Omental fat pad (tissue), 4 donors: ENCODE results near the gene OR52E4. TPM values are rescaled to one million over a fixed set of nuclear protein-coding genes. Genes with fewer than 3 reads are reported as not detected.

Experiments used
- total RNA-seq, 4 donors: library from RNA; depleted of rRNA; stranded (reverse); fragments of >200 nt; gene quantifications; one replicate each; pipeline ENCODE4 v1.1.0, GENCODE V29; 2016

OR52E4 gene
- total RNA-seq, 4 donors from 2014 or later = not detected

Other genes starting within 250 kb of the OR52E4 start
- gene TRIM5, start 195.6 kb upstream of the OR52E4 start, total RNA-seq = 10 to 100 TPM; 18.0 to 24.4 (median 21.1) TPM
- 100 to 1,000 TPM in 1 of 4 donors, 10 to 100 TPM in 3; 22.3 to 163 (median 55.7) TPM for gene TRIM22, start 190.8 kb upstream of the OR52E4 start, total RNA-seq
- gene OR56B1, start 144.2 kb upstream of the OR52E4 start, total RNA-seq = under 1 TPM in 1 of 4 donors, not detected in 3; 0.47 TPM
- under 1 TPM in 1 of 4 donors, not detected in 3; 0.72 TPM for gene OR52N4, start 126.4 kb upstream of the OR52E4 start, total RNA-seq
- 10 to 100 TPM in 1 of 4 donors, not detected in 3; 11.9 TPM for gene OR52N5, start 97.3 kb upstream of the OR52E4 start, total RNA-seq
- 10 to 100 TPM in 1 of 4 donors, 1 to 10 TPM in 1, under 1 TPM in 1, not detected in 1; 0.46 to 13.9 (median 2.4) TPM for gene OR52N1, start 89.4 kb upstream of the OR52E4 start, total RNA-seq
- gene OR52N2, start 71.7 kb upstream of the OR52E4 start, total RNA-seq = not detected
- gene OR52E6, start 38.7 kb upstream of the OR52E4 start, total RNA-seq = not detected
- gene OR52E8, start 22.9 kb upstream of the OR52E4 start, total RNA-seq = not detected
- not detected for gene OR52E5, start 12.6 kb downstream of the OR52E4 start, total RNA-seq
- not detected for gene OR56A3, start 61.6 kb downstream of the OR52E4 start, total RNA-seq
- not detected for gene OR56A5, start 87.9 kb downstream of the OR52E4 start, total RNA-seq
- not detected for gene OR52L1, start 106.4 kb downstream of the OR52E4 start, total RNA-seq
- not detected for gene OR56A4, start 126.3 kb downstream of the OR52E4 start, total RNA-seq
- gene OR56A1, start 150.1 kb downstream of the OR52E4 start, total RNA-seq = under 1 TPM in 1 of 4 donors, not detected in 3; 0.06 TPM
- gene OR56B4, start 227.1 kb downstream of the OR52E4 start, total RNA-seq = not detected